HepG2 (cell line): ENCODE results near the gene TEAD3. TPM values are rescaled to one million over a fixed set of nuclear protein-coding genes. Genes with fewer than 3 reads are reported as not detected.

Experiments used
- CBX5 ChIP-seq: sonication (generic); formaldehyde crosslinking; IDR thresholded peaks from 2 replicates; pipeline ENCODE4 v1.4.0; 2020; ENCODE audit warnings: missing genetic modification reagents, borderline replicate concordance
- CHCHD3 ChIP-seq: sonication (generic); formaldehyde crosslinking; IDR thresholded peaks from 2 replicates; pipeline ENCODE4 v1.8.0; 2022; ENCODE audit warnings: mild to moderate bottlenecking, missing genetic modification reagents, moderate library complexity
- HOXD1 ChIP-seq: sonication (generic); formaldehyde crosslinking; IDR thresholded peaks from 2 replicates; pipeline ENCODE4 v1.5.0; 2020; ENCODE audit warnings: missing genetic modification reagents
- KDM5B ChIP-seq: sonication (generic); formaldehyde crosslinking; IDR thresholded peaks from 2 replicates; pipeline ENCODE4 v1.4.0; 2020; ENCODE audit warnings: missing genetic modification reagents, mild to moderate bottlenecking, borderline replicate concordance
- MTF2 ChIP-seq: sonication (generic); formaldehyde crosslinking; IDR thresholded peaks from 2 replicates; pipeline ENCODE4 v1.5.0; 2020; ENCODE audit warnings: missing genetic modification reagents, borderline replicate concordance
- RFXANK ChIP-seq: IDR thresholded peaks from 2 replicates; pipeline ENCODE4 v1.6.1; 2016
- SIX4 ChIP-seq: sonication (generic); formaldehyde crosslinking; IDR thresholded peaks from 2 replicates; pipeline ENCODE4 v1.4.0; 2020; ENCODE audit warnings: missing genetic modification reagents
- SMAD3 ChIP-seq: sonication (generic); formaldehyde crosslinking; IDR thresholded peaks from 2 replicates; pipeline ENCODE4 v1.4.0; 2020; ENCODE audit warnings: missing genetic modification reagents
- THYN1 ChIP-seq: sonication (generic); formaldehyde crosslinking; IDR thresholded peaks from 2 replicates; pipeline ENCODE4 v1.8.1; 2023; ENCODE audit warnings: low read depth, mild to moderate bottlenecking, moderate library complexity, missing genetic modification reagents, borderline replicate concordance
- ZFP36L1 ChIP-seq: sonication (generic); formaldehyde crosslinking; IDR thresholded peaks from 2 replicates; pipeline ENCODE4 v1.8.0; 2022; ENCODE audit warnings: mild to moderate bottlenecking, missing genetic modification reagents, moderate library complexity
- ZNF138 ChIP-seq: sonication (generic); formaldehyde crosslinking; IDR thresholded peaks from 2 replicates; pipeline ENCODE4 v1.5.0; 2020; ENCODE audit warnings: mild to moderate bottlenecking, low read depth, missing genetic modification reagents
- ZNF629 ChIP-seq: sonication (generic); formaldehyde crosslinking; conservative IDR thresholded peaks from 2 replicates; pipeline ENCODE4 v1.5.0; 2020; ENCODE audit warnings: missing genetic modification reagents
- polyA plus RNA-seq, 8 experiments: library from polyadenylated mRNA; depleted of rRNA in 3 of 8; stranded (reverse) in 7 of 8; unstranded in 1 of 8; fragments of >200 nt; fragmentation: Illumina TruSeq in 4 of 8; extraction: Trizol in 4 of 8; gene quantifications; 2 replicates each; pipeline versions ENCODE4 v1.2.1 to v1.2.3, GENCODE V29; 2011 to 2016; ENCODE audit warnings: low read depth in 4 of 8, missing spikeins in 1 of 8, mixed read lengths in 1 of 8; ENCODE audit not compliant: insufficient read depth in 1 of 8
- total RNA-seq, 5 experiments: library from RNA; depleted of rRNA; stranded (reverse); fragments of >200 nt; fragmentation: Illumina TruSeq; extraction: Trizol; gene quantifications; 2 replicates each; pipeline ENCODE4 v1.2.3, GENCODE V29; 2016; ENCODE audit warnings: low read depth in 1 of 5
- TF ChIP-seq, protein P1 (sequence below): sonication (generic); formaldehyde crosslinking; IDR thresholded peaks from 2 replicates; pipeline ENCODE4 v1.4.0; 2020; ENCODE audit warnings: missing genetic modification reagents, borderline replicate concordance
- TF ChIP-seq, protein P2 (sequence below): sonication (generic); formaldehyde crosslinking; conservative IDR thresholded peaks from 2 replicates; pipeline ENCODE4 v1.8.0; 2022; ENCODE audit warnings: mild to moderate bottlenecking, moderate library complexity, missing genetic modification reagents
- TF ChIP-seq, protein P3 (sequence below): sonication (generic); formaldehyde crosslinking; IDR thresholded peaks from 2 replicates; pipeline ENCODE4 v1.5.0; 2020; ENCODE audit warnings: missing genetic modification reagents, mild to moderate bottlenecking, borderline replicate concordance
- TF ChIP-seq, protein P4 (sequence below): sonication (generic); formaldehyde crosslinking; IDR thresholded peaks from 2 replicates; pipeline ENCODE4 v1.4.0; 2020; ENCODE audit warnings: missing genetic modification reagents
- TF ChIP-seq, protein P5 (sequence below): sonication (generic); formaldehyde crosslinking; IDR thresholded peaks from 2 replicates; pipeline ENCODE4 v1.5.1; 2020; ENCODE audit warnings: mild to moderate bottlenecking, missing genetic modification reagents, borderline replicate concordance
- TF ChIP-seq, protein P6 (sequence below): sonication (generic); formaldehyde crosslinking; IDR thresholded peaks from 2 replicates; pipeline ENCODE4 v1.5.0; 2020; ENCODE audit warnings: mild to moderate bottlenecking, missing genetic modification reagents

TEAD3 gene
- total and polyA plus RNA-seq, 2 of the 13 experiments (the other 11 are each of a cell fraction or from before 2014, with no cell fraction given), result 15.1 to 16.5 TPM

DNA sequence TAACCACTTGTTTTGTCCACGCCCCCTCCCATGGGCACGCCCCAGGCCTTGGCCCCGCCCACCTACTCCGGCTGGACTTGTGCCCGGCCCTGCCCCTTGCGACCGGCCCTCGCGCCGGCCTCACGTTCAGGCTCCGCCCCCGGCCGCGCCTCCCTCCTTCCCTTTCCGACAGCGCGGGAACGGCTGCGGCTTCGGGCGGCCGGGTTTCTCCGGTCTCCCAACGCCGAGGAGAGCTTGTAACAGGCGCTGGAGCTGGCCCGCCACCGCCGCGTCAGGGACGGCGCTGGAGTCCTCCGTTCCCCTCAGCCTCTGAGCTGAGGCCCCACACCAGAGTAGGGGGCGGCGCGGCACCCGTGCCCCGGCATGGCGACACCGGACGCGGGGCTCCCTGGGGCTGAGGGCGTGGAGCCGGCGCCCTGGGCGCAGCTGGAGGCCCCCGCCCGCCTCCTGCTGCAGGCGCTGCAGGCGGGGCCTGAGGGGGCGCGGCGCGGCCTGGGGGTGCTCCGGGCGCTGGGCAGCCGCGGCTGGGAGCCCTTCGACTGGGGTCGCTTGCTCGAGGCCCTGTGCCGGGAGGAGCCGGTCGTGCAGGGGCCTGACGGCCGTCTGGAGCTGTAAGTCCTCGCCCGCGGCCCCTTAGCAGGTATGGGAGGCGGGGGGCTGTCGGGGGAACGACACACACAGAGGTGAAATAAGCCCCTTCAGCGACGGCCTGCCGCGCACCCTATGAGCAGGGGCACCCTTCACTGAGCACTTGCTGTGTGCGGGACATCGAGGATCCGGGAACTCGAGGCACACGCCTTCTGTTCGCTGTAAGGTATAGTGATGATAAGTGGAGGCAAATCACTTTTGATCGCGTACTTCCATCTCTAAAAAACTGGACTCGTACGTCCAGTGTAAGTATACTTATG lies 44.4 kb downstream of the TEAD3 start, which contains the start of gene FANCE (continued):
- TF ChIP-seq, protein P1, sequence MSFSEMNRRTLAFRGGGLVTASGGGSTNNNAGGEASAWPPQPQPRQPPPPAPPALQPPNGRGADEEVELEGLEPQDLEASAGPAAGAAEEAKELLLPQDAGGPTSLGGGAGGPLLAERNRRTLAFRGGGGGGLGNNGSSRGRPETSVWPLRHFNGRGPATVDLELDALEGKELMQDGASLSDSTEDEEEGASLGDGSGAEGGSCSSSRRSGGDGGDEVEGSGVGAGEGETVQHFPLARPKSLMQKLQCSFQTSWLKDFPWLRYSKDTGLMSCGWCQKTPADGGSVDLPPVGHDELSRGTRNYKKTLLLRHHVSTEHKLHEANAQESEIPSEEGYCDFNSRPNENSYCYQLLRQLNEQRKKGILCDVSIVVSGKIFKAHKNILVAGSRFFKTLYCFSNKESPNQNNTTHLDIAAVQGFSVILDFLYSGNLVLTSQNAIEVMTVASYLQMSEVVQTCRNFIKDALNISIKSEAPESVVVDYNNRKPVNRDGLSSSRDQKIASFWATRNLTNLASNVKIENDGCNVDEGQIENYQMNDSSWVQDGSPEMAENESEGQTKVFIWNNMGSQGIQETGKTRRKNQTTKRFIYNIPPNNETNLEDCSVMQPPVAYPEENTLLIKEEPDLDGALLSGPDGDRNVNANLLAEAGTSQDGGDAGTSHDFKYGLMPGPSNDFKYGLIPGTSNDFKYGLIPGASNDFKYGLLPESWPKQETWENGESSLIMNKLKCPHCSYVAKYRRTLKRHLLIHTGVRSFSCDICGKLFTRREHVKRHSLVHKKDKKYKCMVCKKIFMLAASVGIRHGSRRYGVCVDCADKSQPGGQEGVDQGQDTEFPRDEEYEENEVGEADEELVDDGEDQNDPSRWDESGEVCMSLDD (CRISPR knock-in tag), result no peak
- no peak; the same call in 1 of the 2 replicates for TF ChIP-seq RFXANK (CRISPR knock-in tag)
- TF ChIP-seq MTF2 (CRISPR knock-in tag), result peak; percentile 5; the same call in 1 of the 2 replicates
- TF ChIP-seq SIX4 (CRISPR knock-in tag), result peak; percentile 24; the same call in 1 of the 2 replicates
- no peak for TF ChIP-seq ZNF138
- no peak for TF ChIP-seq SMAD3 (CRISPR knock-in tag)
- TF ChIP-seq KDM5B (CRISPR knock-in tag), result peak; percentile 88; the same call in 1 of the 2 replicates
- TF ChIP-seq, protein P2, sequence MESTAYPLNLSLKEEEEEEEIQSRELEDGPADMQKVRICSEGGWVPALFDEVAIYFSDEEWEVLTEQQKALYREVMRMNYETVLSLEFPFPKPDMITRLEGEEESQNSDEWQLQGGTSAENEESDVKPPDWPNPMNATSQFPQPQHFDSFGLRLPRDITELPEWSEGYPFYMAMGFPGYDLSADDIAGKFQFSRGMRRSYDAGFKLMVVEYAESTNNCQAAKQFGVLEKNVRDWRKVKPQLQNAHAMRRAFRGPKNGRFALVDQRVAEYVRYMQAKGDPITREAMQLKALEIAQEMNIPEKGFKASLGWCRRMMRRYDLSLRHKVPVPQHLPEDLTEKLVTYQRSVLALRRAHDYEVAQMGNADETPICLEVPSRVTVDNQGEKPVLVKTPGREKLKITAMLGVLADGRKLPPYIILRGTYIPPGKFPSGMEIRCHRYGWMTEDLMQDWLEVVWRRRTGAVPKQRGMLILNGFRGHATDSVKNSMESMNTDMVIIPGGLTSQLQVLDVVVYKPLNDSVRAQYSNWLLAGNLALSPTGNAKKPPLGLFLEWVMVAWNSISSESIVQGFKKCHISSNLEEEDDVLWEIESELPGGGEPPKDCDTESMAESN (CRISPR knock-in tag), result peak; percentile 97
- TF ChIP-seq, protein P3, sequence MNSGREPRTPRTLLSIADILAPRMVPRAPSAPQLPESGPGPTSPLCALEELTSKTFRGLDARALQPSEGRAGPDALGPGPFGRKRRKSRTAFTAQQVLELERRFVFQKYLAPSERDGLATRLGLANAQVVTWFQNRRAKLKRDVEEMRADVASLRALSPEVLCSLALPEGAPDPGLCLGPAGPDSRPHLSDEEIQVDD (CRISPR knock-in tag), result no peak
- TF ChIP-seq CHCHD3, result peak; percentile 89; the same call in 1 of the 2 replicates
- TF ChIP-seq ZFP36L1 (CRISPR knock-in tag), result peak; percentile 74; the same call in 1 of the 2 replicates
- no peak; the same call in 1 of the 2 replicates for TF ChIP-seq CBX5 (CRISPR knock-in tag)
- TF ChIP-seq, protein P4, sequence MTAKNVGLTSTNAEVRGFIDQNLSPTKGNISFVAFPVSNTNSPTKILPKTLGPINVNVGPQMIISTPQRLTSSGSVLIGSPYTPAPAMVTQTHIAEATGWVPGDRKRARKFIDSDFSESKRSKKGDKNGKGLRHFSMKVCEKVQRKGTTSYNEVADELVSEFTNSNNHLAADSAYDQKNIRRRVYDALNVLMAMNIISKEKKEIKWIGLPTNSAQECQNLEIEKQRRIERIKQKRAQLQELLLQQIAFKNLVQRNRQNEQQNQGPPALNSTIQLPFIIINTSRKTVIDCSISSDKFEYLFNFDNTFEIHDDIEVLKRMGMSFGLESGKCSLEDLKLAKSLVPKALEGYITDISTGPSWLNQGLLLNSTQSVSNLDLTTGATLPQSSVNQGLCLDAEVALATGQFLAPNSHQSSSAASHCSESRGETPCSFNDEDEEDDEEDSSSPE (CRISPR knock-in tag), result peak; percentile 98
- TF ChIP-seq ZNF629 (CRISPR knock-in tag), result 0 out of 2 replicates have a peak, but pooled peaks have one; percentile 23
- peak; percentile 52; the same call in 1 of the 2 replicates for TF ChIP-seq HOXD1
- no peak for TF ChIP-seq THYN1 (CRISPR knock-in tag)
- TF ChIP-seq, protein P5, sequence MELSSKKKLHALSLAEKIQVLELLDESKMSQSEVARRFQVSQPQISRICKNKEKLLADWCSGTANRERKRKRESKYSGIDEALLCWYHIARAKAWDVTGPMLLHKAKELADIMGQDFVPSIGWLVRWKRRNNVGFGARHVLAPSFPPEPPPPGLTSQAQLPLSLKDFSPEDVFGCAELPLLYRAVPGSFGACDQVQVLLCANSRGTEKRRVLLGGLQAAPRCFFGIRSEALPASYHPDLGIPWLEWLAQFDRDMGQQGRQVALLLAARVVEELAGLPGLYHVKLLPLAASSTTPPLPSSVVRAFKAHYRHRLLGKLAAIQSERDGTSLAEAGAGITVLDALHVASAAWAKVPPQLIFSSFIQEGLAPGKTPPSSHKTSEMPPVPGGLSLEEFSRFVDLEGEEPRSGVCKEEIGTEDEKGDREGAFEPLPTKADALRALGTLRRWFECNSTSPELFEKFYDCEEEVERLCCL (CRISPR knock-in tag), result 0 out of 2 replicates have a peak, but pooled peaks have one; percentile 48
- TF ChIP-seq, protein P6, sequence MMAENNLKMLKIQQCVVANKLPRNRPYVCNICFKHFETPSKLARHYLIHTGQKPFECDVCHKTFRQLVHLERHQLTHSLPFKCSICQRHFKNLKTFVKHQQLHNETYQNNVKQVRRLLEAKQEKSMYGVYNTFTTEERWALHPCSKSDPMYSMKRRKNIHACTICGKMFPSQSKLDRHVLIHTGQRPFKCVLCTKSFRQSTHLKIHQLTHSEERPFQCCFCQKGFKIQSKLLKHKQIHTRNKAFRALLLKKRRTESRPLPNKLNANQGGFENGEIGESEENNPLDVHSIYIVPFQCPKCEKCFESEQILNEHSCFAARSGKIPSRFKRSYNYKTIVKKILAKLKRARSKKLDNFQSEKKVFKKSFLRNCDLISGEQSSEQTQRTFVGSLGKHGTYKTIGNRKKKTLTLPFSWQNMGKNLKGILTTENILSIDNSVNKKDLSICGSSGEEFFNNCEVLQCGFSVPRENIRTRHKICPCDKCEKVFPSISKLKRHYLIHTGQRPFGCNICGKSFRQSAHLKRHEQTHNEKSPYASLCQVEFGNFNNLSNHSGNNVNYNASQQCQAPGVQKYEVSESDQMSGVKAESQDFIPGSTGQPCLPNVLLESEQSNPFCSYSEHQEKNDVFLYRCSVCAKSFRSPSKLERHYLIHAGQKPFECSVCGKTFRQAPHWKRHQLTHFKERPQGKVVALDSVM (CRISPR knock-in tag), result peak; percentile 45; the same call in 1 of the 2 replicates
